ENCODE measurements around the gene ITK.
"Not testable (repeated sequence)": the region's sequence is repeated elsewhere in the genome, so short reads cannot be mapped to it uniquely, and the experiment has no call there.

The ITK gene

DNA sequence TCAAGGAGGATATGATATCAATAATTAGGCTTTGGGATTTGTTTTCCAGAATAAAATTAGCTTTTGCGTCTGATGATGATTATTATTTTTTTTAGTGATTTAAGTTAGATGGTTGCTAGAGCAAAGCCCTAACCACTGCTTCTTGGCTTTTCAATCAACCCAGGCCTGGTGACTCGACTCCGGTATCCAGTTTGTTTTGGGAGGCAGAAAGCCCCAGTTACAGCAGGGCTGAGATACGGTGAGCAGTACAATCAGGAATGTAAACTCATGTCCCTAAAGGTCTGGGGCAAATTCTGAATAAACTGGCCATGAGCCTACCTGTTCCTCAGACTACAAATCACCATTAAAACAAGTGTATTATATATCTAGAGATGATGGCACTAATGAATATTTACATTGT lies 60.8 kb downstream of the ITK start:
- Histone ChIP-seq H3K27me3 (ENCODE audit: insufficient read depth, poor library complexity, severe bottlenecking) (peaks cover 4% of the 10 kb centered on the region), H3K4me3 (replicated peaks; ENCODE audit: insufficient read depth, low read length) (no peak overlapping the region), H3K27ac (replicated peaks) (no peak overlapping the region)
- no peak for DNase-seq (ENCODE audit: low read depth in 1 of 2, low spot score in 1 of 2)
- TF ChIP-seq, protein P1, sequence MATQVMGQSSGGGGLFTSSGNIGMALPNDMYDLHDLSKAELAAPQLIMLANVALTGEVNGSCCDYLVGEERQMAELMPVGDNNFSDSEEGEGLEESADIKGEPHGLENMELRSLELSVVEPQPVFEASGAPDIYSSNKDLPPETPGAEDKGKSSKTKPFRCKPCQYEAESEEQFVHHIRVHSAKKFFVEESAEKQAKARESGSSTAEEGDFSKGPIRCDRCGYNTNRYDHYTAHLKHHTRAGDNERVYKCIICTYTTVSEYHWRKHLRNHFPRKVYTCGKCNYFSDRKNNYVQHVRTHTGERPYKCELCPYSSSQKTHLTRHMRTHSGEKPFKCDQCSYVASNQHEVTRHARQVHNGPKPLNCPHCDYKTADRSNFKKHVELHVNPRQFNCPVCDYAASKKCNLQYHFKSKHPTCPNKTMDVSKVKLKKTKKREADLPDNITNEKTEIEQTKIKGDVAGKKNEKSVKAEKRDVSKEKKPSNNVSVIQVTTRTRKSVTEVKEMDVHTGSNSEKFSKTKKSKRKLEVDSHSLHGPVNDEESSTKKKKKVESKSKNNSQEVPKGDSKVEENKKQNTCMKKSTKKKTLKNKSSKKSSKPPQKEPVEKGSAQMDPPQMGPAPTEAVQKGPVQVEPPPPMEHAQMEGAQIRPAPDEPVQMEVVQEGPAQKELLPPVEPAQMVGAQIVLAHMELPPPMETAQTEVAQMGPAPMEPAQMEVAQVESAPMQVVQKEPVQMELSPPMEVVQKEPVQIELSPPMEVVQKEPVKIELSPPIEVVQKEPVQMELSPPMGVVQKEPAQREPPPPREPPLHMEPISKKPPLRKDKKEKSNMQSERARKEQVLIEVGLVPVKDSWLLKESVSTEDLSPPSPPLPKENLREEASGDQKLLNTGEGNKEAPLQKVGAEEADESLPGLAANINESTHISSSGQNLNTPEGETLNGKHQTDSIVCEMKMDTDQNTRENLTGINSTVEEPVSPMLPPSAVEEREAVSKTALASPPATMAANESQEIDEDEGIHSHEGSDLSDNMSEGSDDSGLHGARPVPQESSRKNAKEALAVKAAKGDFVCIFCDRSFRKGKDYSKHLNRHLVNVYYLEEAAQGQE (IDR thresholded peaks at IDR 0.05; ENCODE audit: insufficient replicate concordance, low read depth), result no peak
- TF ChIP-seq GABPA (IDR thresholded peaks at IDR 0.05; ENCODE audit: low read depth), result no peak
- TF ChIP-seq POLR2AphosphoS5 (IDR thresholded peaks at IDR 0.05; ENCODE audit: low read depth), result no peak
- TF ChIP-seq, protein P2, sequence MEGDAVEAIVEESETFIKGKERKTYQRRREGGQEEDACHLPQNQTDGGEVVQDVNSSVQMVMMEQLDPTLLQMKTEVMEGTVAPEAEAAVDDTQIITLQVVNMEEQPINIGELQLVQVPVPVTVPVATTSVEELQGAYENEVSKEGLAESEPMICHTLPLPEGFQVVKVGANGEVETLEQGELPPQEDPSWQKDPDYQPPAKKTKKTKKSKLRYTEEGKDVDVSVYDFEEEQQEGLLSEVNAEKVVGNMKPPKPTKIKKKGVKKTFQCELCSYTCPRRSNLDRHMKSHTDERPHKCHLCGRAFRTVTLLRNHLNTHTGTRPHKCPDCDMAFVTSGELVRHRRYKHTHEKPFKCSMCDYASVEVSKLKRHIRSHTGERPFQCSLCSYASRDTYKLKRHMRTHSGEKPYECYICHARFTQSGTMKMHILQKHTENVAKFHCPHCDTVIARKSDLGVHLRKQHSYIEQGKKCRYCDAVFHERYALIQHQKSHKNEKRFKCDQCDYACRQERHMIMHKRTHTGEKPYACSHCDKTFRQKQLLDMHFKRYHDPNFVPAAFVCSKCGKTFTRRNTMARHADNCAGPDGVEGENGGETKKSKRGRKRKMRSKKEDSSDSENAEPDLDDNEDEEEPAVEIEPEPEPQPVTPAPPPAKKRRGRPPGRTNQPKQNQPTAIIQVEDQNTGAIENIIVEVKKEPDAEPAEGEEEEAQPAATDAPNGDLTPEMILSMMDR (IDR thresholded peaks at IDR 0.05; ENCODE audit: insufficient read depth, low read length), result no peak
- no peak for TF ChIP-seq SPI1 (IDR thresholded peaks at IDR 0.05; ENCODE audit: borderline replicate concordance, low read depth)

DNA sequence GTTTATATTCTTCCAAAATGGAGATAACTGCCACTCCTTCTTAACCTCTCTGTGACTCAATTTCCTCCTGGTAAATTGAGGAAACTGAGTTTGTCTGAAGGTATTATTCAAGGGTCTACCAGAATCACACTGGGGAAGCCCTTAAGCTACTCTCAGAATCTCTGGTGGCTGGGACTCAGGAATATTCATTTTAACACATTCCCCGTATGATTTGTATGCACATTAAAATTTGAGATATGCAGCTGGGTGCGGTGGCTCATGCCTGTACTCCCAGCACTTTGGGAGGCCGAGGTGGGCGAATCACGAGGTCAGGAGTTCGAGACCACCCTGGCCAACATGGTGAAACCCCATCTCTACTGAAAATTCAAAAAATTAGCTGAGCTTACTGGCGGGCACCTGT lies 64.1 kb downstream of the ITK start:
- DNase-seq (ENCODE audit: low read depth in 1 of 2, low spot score in 1 of 2); H3K4me3 ChIP-seq (replicated peaks; ENCODE audit: insufficient read depth, low read length); H3K27me3 ChIP-seq (ENCODE audit: insufficient read depth, poor library complexity, severe bottlenecking); H3K27ac ChIP-seq (replicated peaks): not testable (repeated sequence)

DNA sequence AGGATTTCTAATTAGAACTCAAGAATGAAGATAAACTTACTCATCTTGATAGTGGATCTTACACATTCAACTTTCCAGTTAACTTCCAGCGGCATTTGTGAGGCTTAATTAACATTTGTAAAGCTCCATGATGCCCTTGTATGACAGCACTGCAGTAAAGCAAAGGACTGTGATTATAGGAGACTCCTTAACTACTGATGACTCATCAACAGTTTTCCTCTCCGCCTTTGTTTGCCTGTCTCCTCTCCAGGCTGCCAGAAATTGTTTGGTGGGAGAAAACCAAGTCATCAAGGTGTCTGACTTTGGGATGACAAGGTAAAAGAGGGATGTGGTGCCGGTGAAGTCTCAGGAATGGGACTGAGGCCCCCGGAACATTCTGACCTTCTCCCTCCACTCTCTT lies 64.8 kb downstream of the ITK start:
- Histone ChIP-seq H3K4me3 (replicated peaks; ENCODE audit: insufficient read depth, low read length) (no peak overlapping the region), H3K27ac (replicated peaks) (no peak overlapping the region), H3K27me3 (ENCODE audit: insufficient read depth, poor library complexity, severe bottlenecking) (no peaks in the 10 kb centered on the region)
- DNase-seq (ENCODE audit: low read depth in 1 of 2, low spot score in 1 of 2), result no peak
- TF ChIP-seq SPI1 (IDR thresholded peaks at IDR 0.05; ENCODE audit: borderline replicate concordance, low read depth) (no peak), GABPA (IDR thresholded peaks at IDR 0.05; ENCODE audit: low read depth) (no peak), POLR2AphosphoS5 (IDR thresholded peaks at IDR 0.05; ENCODE audit: low read depth) (no peak)
- TF ChIP-seq, protein P2 (IDR thresholded peaks at IDR 0.05; ENCODE audit: insufficient read depth, low read length), result no peak
- TF ChIP-seq, protein P1 (IDR thresholded peaks at IDR 0.05; ENCODE audit: insufficient replicate concordance, low read depth), result no peak

DNA sequence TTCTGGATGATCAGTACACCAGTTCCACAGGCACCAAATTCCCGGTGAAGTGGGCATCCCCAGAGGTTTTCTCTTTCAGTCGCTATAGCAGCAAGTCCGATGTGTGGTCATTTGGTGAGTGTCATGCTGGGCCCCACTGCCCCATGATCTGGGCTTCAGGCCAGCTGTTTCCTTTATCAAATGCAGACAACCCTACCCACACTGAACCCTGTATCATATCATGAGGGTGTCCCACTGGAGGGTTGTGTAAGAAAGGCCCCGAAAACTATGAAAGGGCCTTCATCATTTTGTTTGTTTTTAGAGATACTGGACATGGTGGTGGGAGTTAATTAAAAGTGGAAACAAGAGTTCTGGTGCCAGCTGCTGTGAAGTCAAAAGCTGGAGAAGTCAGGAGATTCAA lies 65.2 kb downstream of the ITK start:
- no peak for DNase-seq (ENCODE audit: low read depth in 1 of 2, low spot score in 1 of 2)
- H3K27me3 ChIP-seq (ENCODE audit: insufficient read depth, poor library complexity, severe bottlenecking), result no peaks in the 10 kb centered on the region
- no peak for TF ChIP-seq GABPA (IDR thresholded peaks at IDR 0.05; ENCODE audit: low read depth)
- TF ChIP-seq, protein P1 (IDR thresholded peaks at IDR 0.05; ENCODE audit: insufficient replicate concordance, low read depth), result no peak
- TF ChIP-seq, protein P2 (IDR thresholded peaks at IDR 0.05; ENCODE audit: insufficient read depth, low read length), result no peak
- TF ChIP-seq SPI1 (IDR thresholded peaks at IDR 0.05; ENCODE audit: borderline replicate concordance, low read depth), result no peak
- no peak overlapping the region for H3K4me3 ChIP-seq (replicated peaks; ENCODE audit: insufficient read depth, low read length)
- H3K27ac ChIP-seq (replicated peaks), result no peak overlapping the region

Measured in HL-60 (cell line).